Measurements from ENCODE around the gene GLIPR1L1.

DNA sequence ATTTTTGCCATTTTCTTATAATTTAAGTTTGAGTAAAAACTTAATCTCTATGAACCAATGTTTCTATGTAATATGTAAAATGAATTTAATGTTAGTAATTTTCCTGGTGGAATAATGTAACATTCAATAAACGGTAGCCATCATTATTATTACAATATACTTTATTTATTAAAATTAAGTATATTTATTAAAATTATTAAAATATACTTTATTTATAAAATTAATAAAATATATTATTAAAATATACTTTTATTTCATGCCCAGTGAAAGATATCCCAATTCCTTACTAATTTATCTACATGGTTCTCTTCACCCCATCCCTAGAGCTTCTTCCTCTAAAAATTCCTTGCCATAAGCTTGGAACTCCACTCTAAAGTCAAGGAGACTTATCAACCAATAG lies 6.8 kb upstream of the GLIPR1L1 start:
- TF ChIP-seq CTCF (IDR thresholded peaks at IDR 0.05) (no peak), POLR2A (IDR thresholded peaks at IDR 0.05) (no peak)
